ENCODE measurements around the gene C9orf78. TPM values are rescaled to one million over a fixed set of nuclear protein-coding genes. Genes with fewer than 3 reads are reported as not detected.
"Not testable (repeated sequence)": the region's sequence is repeated elsewhere in the genome, so short reads cannot be mapped to it uniquely, and the experiment has no call there.

The C9orf78 gene
- polyA plus RNA-seq, 1 donor = 37.0 TPM

GRCh38 chr9:129810116-129810515 is 25.0 kb downstream of the C9orf78 start:
- no peak for DNase-seq

GRCh38 chr9:129809346-129809745 is 25.7 kb downstream of the C9orf78 start:
- DNase-seq = no peak

GRCh38 chr9:129806061-129806460 is 29.0 kb downstream of the C9orf78 start:
- no peak for DNase-seq

GRCh38 chr9:129803676-129804060 is 31.4 kb downstream of the C9orf78 start:
- no peak for DNase-seq

GRCh38 chr9:129802833-129803675 is 32.0 kb downstream of the C9orf78 start, which contains the start of gene TOR1B:
Gene TOR1B (plus strand): TSS chr9:129803184. CDS start chr9:129803213, 29 bp downstream.
- peak; percentile 95 for DNase-seq

- DNase-seq = no peak
Measured at GRCh38 chr9:129801504-129801903, 33.6 kb downstream of the C9orf78 start.

GRCh38 chr9:129798973-129799372 is 36.1 kb downstream of the C9orf78 start:
- DNase-seq = no peak

- DNase-seq = not testable (repeated sequence)
Measured at GRCh38 chr9:129796029-129796428, 39.0 kb downstream of the C9orf78 start.

- DNase-seq = no peak
Measured at GRCh38 chr9:129794549-129794948, 40.5 kb downstream of the C9orf78 start.

- DNase-seq = no peak
Measured at GRCh38 chr9:129786481-129786880, 48.6 kb downstream of the C9orf78 start.

- no peak for DNase-seq
Measured at GRCh38 chr9:129785866-129786265, 49.2 kb downstream of the C9orf78 start.

GRCh38 chr9:129784970-129785369 is 50.1 kb downstream of the C9orf78 start:
- DNase-seq = not testable (repeated sequence)

GRCh38 chr9:129783516-129784361 is 51.3 kb downstream of the C9orf78 start:
- peak; percentile 72 for DNase-seq

GRCh38 chr9:129781981-129782380 is 53.1 kb downstream of the C9orf78 start:
- no peak for DNase-seq

- no peak for DNase-seq
Measured at GRCh38 chr9:129781131-129781530, 53.9 kb downstream of the C9orf78 start.

GRCh38 chr9:129779560-129780190 is 55.4 kb downstream of the C9orf78 start:
- no peak for DNase-seq

- DNase-seq = no peak
Measured at GRCh38 chr9:129778469-129778868, 56.6 kb downstream of the C9orf78 start.

GRCh38 chr9:129777769-129778130 is 57.3 kb downstream of the C9orf78 start:
- DNase-seq = no peak

Other genes starting within 250 kb of the C9orf78 start
- 0.26 TPM for gene C9orf50, start 214.2 kb downstream of the C9orf78 start, polyA plus RNA-seq (ENCODE audit: insufficient read length)
- gene NTMT1, start 209.1 kb downstream of the C9orf78 start, polyA plus RNA-seq (ENCODE audit: insufficient read length) = 40.1 TPM
- gene ASB6, start 193.1 kb downstream of the C9orf78 start, polyA plus RNA-seq (ENCODE audit: insufficient read length) = 15.2 TPM
- gene PRRX2, start 169.6 kb downstream of the C9orf78 start, polyA plus RNA-seq (ENCODE audit: insufficient read length) = 2.9 TPM
- 9.2 TPM for gene PTGES, start 82.2 kb downstream of the C9orf78 start, polyA plus RNA-seq (ENCODE audit: insufficient read length)
- 13.6 TPM for gene TOR1B, start 32.1 kb downstream of the C9orf78 start, polyA plus RNA-seq (ENCODE audit: insufficient read length)
- 21.6 TPM for gene TOR1A, start 11.1 kb downstream of the C9orf78 start, polyA plus RNA-seq (ENCODE audit: insufficient read length)
- 17.5 TPM for gene USP20, start 183 bp upstream of the C9orf78 start, polyA plus RNA-seq (ENCODE audit: insufficient read length)
- gene FNBP1, start 207.9 kb upstream of the C9orf78 start, polyA plus RNA-seq (ENCODE audit: insufficient read length) = 19.8 TPM
- gene GPR107, start 218.6 kb upstream of the C9orf78 start, polyA plus RNA-seq (ENCODE audit: insufficient read length) = 33.9 TPM

Measured in hindlimb muscle (tissue), 1 donor.